Right ventricle myocardium superior (tissue), 1 donor: ENCODE results near the gene ZBTB9. TPM values are rescaled to one million over a fixed set of nuclear protein-coding genes. Genes with fewer than 3 reads are reported as not detected.

Source experiments
- ATAC-seq: fragments of 200-7000 bp; cut with Tn5 transposase; one replicate; pipeline ENCODE4 v1.9.1; 2020; ENCODE audit warnings: mild to moderate bottlenecking; ENCODE audit not compliant: poor library complexity
- DNase-seq: peaks from one replicate; pipeline ENCODE4 v3.0.0-alpha.2; 2020
- intact Hi-C: fragments of 100-400 bp; cut with DNase I; formaldehyde crosslinking; loops from one replicate; pipeline ENCODE4 v1.11.2; 2022
- total RNA-seq: library from RNA; stranded (reverse); fragmentation: NEBNext Ultra II Directional; extraction: Animal tissue kit (Norgen Biotek cat#: 25700); gene quantifications from one replicate; pipeline ENCODE4 v1.2.1, GENCODE V29; 2021
- donor health status: DM: no; HTN: yes; CAD: no; lungs with severe emphysema.

ZBTB9 gene
- total RNA-seq, 1 donor from 2014 or later: 4.3 TPM

- intact Hi-C loops: loop anchor here (10.0 kb wide), 1 partner anchor 123 kb away; the partner anchor contains the start of gene RGL2
- no peak for ATAC-seq
- no peak for DNase-seq
These were observed 37.1 kb upstream of the ZBTB9 start for GRCh38 chr6:33417128-33417902.

- intact Hi-C loops: loop anchor here (10.0 kb wide), 1 partner anchor 123 kb away; the partner anchor contains the start of gene RGL2
- DNase-seq (peak; percentile 100), ATAC-seq (peak; percentile 96)
These were observed 36.3 kb upstream of the ZBTB9 start, which contains the start of gene CUTA for GRCh38 chr6:33417903-33418689. Gene CUTA, minus strand, starts transcription at chr6:33418107. Its CDS starts 107 bp downstream, at chr6:33418000.

- no peak for DNase-seq
- intact Hi-C loops: loop anchor here (10.0 kb wide), 1 partner anchor 124 kb away; the partner anchor contains the start of gene RGL2
- ATAC-seq: no peak
These were observed 35.6 kb upstream of the ZBTB9 start for GRCh38 chr6:33418690-33419291.

- ATAC-seq (peak; percentile 4), DNase-seq (peak; percentile 82)
- intact Hi-C loops: loop anchor here (10.0 kb wide), 2 partner anchors 125 to 155 kb away; partner anchors contain the start of gene RGL2
These were observed 34.5 kb upstream of the ZBTB9 start, which contains the start of gene SYNGAP1 for GRCh38 chr6:33419580-33420490. Gene SYNGAP1, plus strand, starts transcription at chr6:33420065. Its CDS starts 200 bp downstream, at chr6:33420265.

GRCh38 chr6:33420491-33421343 lies 33.7 kb upstream of the ZBTB9 start:
- ATAC-seq (no peak), DNase-seq (no peak)
- intact Hi-C loops: loop anchor here (10.0 kb wide), 1 partner anchor 154 kb away; no protein-coding TSS in a partner anchor

GRCh38 chr6:33421344-33421643 lies 33.1 kb upstream of the ZBTB9 start:
- DNase-seq (no peak), ATAC-seq (no peak)
- intact Hi-C loops: loop anchor here (10.0 kb wide), 1 partner anchor 154 kb away; no protein-coding TSS in a partner anchor

- no peak for ATAC-seq
- no peak for DNase-seq
- intact Hi-C loops: loop anchor here (10.0 kb wide), 1 partner anchor 151 kb away; no protein-coding TSS in a partner anchor
These were observed 30.6 kb upstream of the ZBTB9 start for GRCh38 chr6:33423777-33424176.

- ATAC-seq (peak; percentile 4), DNase-seq (no peak)
- intact Hi-C loops: loop anchor here (10.0 kb wide), 1 partner anchor 150 kb away; no protein-coding TSS in a partner anchor
These were observed 29.3 kb upstream of the ZBTB9 start for GRCh38 chr6:33424855-33425667.

GRCh38 chr6:33425668-33426577 lies 28.5 kb upstream of the ZBTB9 start:
- intact Hi-C loops: loop anchor here (2.0 to 10.0 kb wide), 2 partner anchors 35 to 149 kb away; partner anchors contain the start of gene KIFC1
- ATAC-seq (peak; percentile 81), DNase-seq (peak; percentile 89)

GRCh38 chr6:33426590-33427511 lies 27.5 kb upstream of the ZBTB9 start:
- intact Hi-C loops: loop anchor here (2.0 to 10.0 kb wide), 2 partner anchors 36 to 148 kb away; partner anchors contain the start of gene KIFC1
- DNase-seq (no peak), ATAC-seq (no peak)

GRCh38 chr6:33427585-33428223 lies 26.7 kb upstream of the ZBTB9 start:
- intact Hi-C loops: loop anchor here (2.0 to 10.0 kb wide), 2 partner anchors 37 to 147 kb away; partner anchors contain the start of gene KIFC1
- ATAC-seq: peak; percentile 12
- DNase-seq: peak; percentile 67

- intact Hi-C loops: loop anchor here (10.0 kb wide), 1 partner anchor 146 kb away; no protein-coding TSS in a partner anchor
- ATAC-seq (no peak), DNase-seq (peak; percentile 48)
These were observed 26.0 kb upstream of the ZBTB9 start for GRCh38 chr6:33428224-33428965.
